PC-3 (cell line): Measurements from ENCODE around the gene TMEM63B. TPM values are rescaled to one million over a fixed set of nuclear protein-coding genes. Genes with fewer than 3 reads are reported as not detected.

Source experiments
- ATAC-seq: fragments of 200-7000 bp; cut with Tn5 transposase; 2 replicates; pipeline ENCODE4 v1.9.1; 2020; ENCODE audit warnings: mild to moderate bottlenecking, moderate library complexity
- BruUV-seq: library from RNA; stranded (reverse); fragments of 400-500 nt; replicated peaks from 2 replicates; lab custom pipeline; 2021; lab: Mats Ljungman, UMichigan
- CTCF ChIA-PET: fragments of 300-600 bp; sonication (Branson Sonifier 250); formaldehyde crosslinking; loops from one replicate; lab custom pipeline; 2022; ENCODE audit warnings: antibody characterized with exemption; lab: Charles Lee
- POLR2A ChIA-PET: fragments of 300-600 bp; sonication (Branson Sonifier 250); formaldehyde crosslinking; loops from one replicate; lab custom pipeline; 2022; ENCODE audit warnings: antibody characterized with exemption; ENCODE audit not compliant: unreplicated experiment; lab: Charles Lee
- DNase-seq: peaks from one replicate; pipeline ENCODE4 v3.0.0-alpha.2; 2015
- H2AFZ ChIP-seq: fragments of 300-600 bp; sonication (generic); 2 replicates; pipeline ENCODE4 v1.6.0; 2016; ENCODE audit warnings: antibody characterized with exemption, low read length
- H3F3A ChIP-seq: fragments of 300-600 bp; sonication (generic); one replicate; pipeline ENCODE4 v1.6.0; 2017; ENCODE audit warnings: antibody characterized with exemption, low read length, control low read depth, mild to moderate bottlenecking; ENCODE audit not compliant: unreplicated experiment
- H3K27ac ChIP-seq: fragments of 300-600 bp; sonication (generic); 2 replicates; pipeline ENCODE4 v1.5.1; 2016; ENCODE audit warnings: mild to moderate bottlenecking, low read length
- H3K27me3 ChIP-seq: fragments of 300-600 bp; sonication (generic); 2 replicates; pipeline ENCODE4 v1.6.1; 2016; ENCODE audit warnings: low read length, mixed read lengths
- H3K36me3 ChIP-seq: fragments of 300-600 bp; sonication (generic); 2 replicates; pipeline ENCODE4 v1.6.1; 2016; ENCODE audit warnings: low read depth, mixed run types, low read length, mixed read lengths
- H3K4me1 ChIP-seq: fragments of 300-600 bp; sonication (generic); 2 replicates; pipeline ENCODE4 v1.5.1; 2016; ENCODE audit warnings: low read length; ENCODE audit not compliant: insufficient read depth
- H3K4me2 ChIP-seq: fragments of 300-600 bp; sonication (generic); 2 replicates; pipeline ENCODE4 v1.6.0; 2016; ENCODE audit warnings: low read length
- H3K4me3 ChIP-seq: fragments of 300-600 bp; sonication (generic); 2 replicates; pipeline ENCODE4 v1.5.1; 2016; ENCODE audit warnings: mild to moderate bottlenecking, low read length, mixed read lengths
- H3K79me2 ChIP-seq: fragments of 300-600 bp; sonication (generic); 2 replicates; pipeline ENCODE4 v1.6.1; 2017; ENCODE audit warnings: low read length, mixed read lengths
- H3K9ac ChIP-seq: fragments of 300-600 bp; sonication (generic); 2 replicates; pipeline ENCODE4 v1.6.0; 2016; ENCODE audit warnings: mild to moderate bottlenecking, low read length
- H3K9me2 ChIP-seq: fragments of 300-600 bp; sonication (generic); replicated peaks from 2 replicates; pipeline ENCODE4 v1.6.1; 2016; ENCODE audit warnings: mixed run types, low read length, mixed read lengths
- H3K9me3 ChIP-seq: fragments of 300-600 bp; sonication (generic); 2 replicates; pipeline ENCODE4 v1.6.1; 2016; ENCODE audit warnings: low read length, mixed read lengths
- H4K20me1 ChIP-seq: fragments of 300-600 bp; sonication (generic); 2 replicates; pipeline ENCODE4 v1.6.1; 2016; ENCODE audit warnings: low read length, mixed read lengths
- EZH2 ChIP-seq: fragments of 300-600 bp; sonication (generic); IDR thresholded peaks from one replicate; pipeline ENCODE4 v1.6.1; 2017; ENCODE audit warnings: antibody characterized with exemption, mild to moderate bottlenecking, low read length; ENCODE audit not compliant: unreplicated experiment
- EZH2phosphoT487 ChIP-seq: fragments of 300-600 bp; sonication (generic); IDR thresholded peaks from 2 replicates; pipeline ENCODE4 v1.6.1; 2018; ENCODE audit warnings: mild to moderate bottlenecking, antibody characterized with exemption, low read length, borderline replicate concordance
- intact Hi-C: fragments of 100-400 bp; cut with micrococcal nuclease; formaldehyde crosslinking; loops from 2 replicates; pipeline ENCODE4 v1.9.0; 2023
- total RNA-seq: library from RNA; depleted of rRNA; stranded (reverse); fragments of >200 nt; gene quantifications from 2 replicates; pipeline ENCODE4 v1.2.3, GENCODE V29; 2014
- TF ChIP-seq, protein P1 (sequence below): fragments of 300-600 bp; sonication (generic); conservative IDR thresholded peaks from 2 replicates; pipeline ENCODE4 v1.5.1; 2017; ENCODE audit warnings: antibody characterized with exemption, low read depth, mild to moderate bottlenecking, low read length

The TMEM63B gene
- total RNA-seq, 1 experiment from 2014 or later: 23.6 TPM

DNA sequence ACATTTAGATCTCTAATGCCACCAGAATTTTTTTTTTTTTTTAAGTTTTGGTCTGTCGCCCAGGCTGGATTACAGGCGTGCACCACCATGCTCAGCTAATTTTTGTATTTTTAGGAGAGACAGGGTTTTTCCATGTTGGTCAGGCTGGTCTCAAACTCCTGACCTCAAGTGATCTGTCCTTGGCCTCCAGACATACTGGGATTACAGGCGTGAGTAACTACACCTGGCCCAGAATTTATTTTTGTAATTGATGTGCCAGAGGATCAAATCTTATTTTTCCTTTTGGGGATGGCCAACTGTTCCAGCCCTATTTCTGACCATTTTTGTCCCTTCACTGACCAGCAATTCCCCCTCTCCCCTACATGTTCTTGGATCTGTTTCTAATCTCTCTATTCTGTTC lies 71.3 kb downstream of the TMEM63B start:
- no TSS peak for BruUV-seq
- no peaks in the 10 kb centered on the region for H3K36me3 ChIP-seq
- POLR2A ChIA-PET: no interaction called here

DNA sequence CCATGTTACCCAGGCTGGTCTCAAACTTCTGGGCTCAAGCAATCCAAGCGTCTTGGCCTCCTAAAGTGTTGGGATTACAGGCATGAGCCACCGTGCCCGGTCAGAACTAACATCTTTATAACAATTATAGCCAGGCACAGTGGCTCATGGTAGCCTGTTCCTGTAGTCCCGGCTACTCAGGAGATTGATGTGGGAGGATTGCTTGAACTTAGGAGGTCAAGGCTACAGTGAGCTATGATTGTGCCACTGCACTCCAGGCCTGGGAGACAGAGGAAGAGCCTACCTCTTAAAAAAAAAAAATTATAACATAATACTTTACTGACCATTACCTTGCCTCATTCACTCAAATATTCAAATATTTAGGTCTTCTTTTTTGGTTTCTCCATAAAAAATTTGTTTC lies 72.5 kb downstream of the TMEM63B start:
- ChIA-PET POLR2A (interaction anchor here (0.6 kb wide), 1 partner anchor 24 kb away, joined by 3 read pairs; the partner anchor contains the start of gene SLC29A1), CTCF (no interaction called here)

More for the DNA sequence above, 71.3 kb downstream of the TMEM63B start:
- CTCF ChIA-PET: no interaction called here
- Histone ChIP-seq H3K79me2 (no peaks in the 10 kb centered on the region), H2AFZ (no peak overlapping the region), H3K9ac (no peak overlapping the region), H3F3A (no peaks in the 10 kb centered on the region), H3K9me3 (no peaks in the 10 kb centered on the region), H3K27me3 (no peaks in the 10 kb centered on the region), H3K27ac (no peak overlapping the region), H4K20me1 (no peaks in the 10 kb centered on the region), H3K4me2 (no peak overlapping the region), H3K9me2 (no peaks in the 10 kb centered on the region), H3K4me1 (peaks cover 7% of the 10 kb centered on the region; the same call in 1 of the 2 replicates), H3K4me3 (no peak overlapping the region)
- no peak for ATAC-seq
- intact Hi-C loops: no loop called here
- TF ChIP-seq, protein P1, sequence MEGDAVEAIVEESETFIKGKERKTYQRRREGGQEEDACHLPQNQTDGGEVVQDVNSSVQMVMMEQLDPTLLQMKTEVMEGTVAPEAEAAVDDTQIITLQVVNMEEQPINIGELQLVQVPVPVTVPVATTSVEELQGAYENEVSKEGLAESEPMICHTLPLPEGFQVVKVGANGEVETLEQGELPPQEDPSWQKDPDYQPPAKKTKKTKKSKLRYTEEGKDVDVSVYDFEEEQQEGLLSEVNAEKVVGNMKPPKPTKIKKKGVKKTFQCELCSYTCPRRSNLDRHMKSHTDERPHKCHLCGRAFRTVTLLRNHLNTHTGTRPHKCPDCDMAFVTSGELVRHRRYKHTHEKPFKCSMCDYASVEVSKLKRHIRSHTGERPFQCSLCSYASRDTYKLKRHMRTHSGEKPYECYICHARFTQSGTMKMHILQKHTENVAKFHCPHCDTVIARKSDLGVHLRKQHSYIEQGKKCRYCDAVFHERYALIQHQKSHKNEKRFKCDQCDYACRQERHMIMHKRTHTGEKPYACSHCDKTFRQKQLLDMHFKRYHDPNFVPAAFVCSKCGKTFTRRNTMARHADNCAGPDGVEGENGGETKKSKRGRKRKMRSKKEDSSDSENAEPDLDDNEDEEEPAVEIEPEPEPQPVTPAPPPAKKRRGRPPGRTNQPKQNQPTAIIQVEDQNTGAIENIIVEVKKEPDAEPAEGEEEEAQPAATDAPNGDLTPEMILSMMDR: no peak
- TF ChIP-seq EZH2phosphoT487 (no peak), EZH2 (no peak)
- DNase-seq: no peak

GRCh38 chr6:44201200-44201599 lies 73.8 kb downstream of the TMEM63B start:
- H3K4me1 ChIP-seq: peaks cover 15% of the 10 kb centered on the region
- H3K9me3 ChIP-seq: no peaks in the 10 kb centered on the region
- ATAC-seq (no peak), DNase-seq (no peak)
- POLR2A ChIA-PET: interaction anchor here (0.6 kb wide), 1 partner anchor 469 kb away, joined by 6 read pairs; no protein-coding TSS in a partner anchor
- H3K4me2 ChIP-seq: no peak overlapping the region
- no peak overlapping the region for H2AFZ ChIP-seq
- intact Hi-C loops: no loop called here
- no peak overlapping the region for H3K27ac ChIP-seq
- CTCF ChIA-PET: no interaction called here
- no peaks in the 10 kb centered on the region for H3K36me3 ChIP-seq
- no peaks in the 10 kb centered on the region for H3K27me3 ChIP-seq
- no peaks in the 10 kb centered on the region for H3K9me2 ChIP-seq
- no TSS peak for BruUV-seq
- H3K9ac ChIP-seq: no peak overlapping the region
- TF ChIP-seq EZH2phosphoT487 (no peak), EZH2 (no peak)
- TF ChIP-seq, protein P1: no peak
- no peaks in the 10 kb centered on the region for H4K20me1 ChIP-seq
- no peaks in the 10 kb centered on the region for H3K79me2 ChIP-seq
- no peaks in the 10 kb centered on the region for H3F3A ChIP-seq
- H3K4me3 ChIP-seq: no peak overlapping the region

More for the DNA sequence above, 72.5 kb downstream of the TMEM63B start:
- Histone ChIP-seq H3K79me2 (no peaks in the 10 kb centered on the region), H3K9ac (no peak overlapping the region), H3F3A (no peaks in the 10 kb centered on the region), H3K4me3 (no peak overlapping the region), H3K4me1 (peaks cover 15% of the 10 kb centered on the region), H3K9me3 (no peaks in the 10 kb centered on the region), H2AFZ (no peak overlapping the region), H3K27ac (no peak overlapping the region), H3K9me2 (no peaks in the 10 kb centered on the region), H3K36me3 (no peaks in the 10 kb centered on the region), H3K4me2 (no peak overlapping the region), H3K27me3 (no peaks in the 10 kb centered on the region), H4K20me1 (no peaks in the 10 kb centered on the region)
- intact Hi-C loops: no loop called here
- no peak for DNase-seq
- TF ChIP-seq EZH2 (no peak), EZH2phosphoT487 (no peak)
- TF ChIP-seq, protein P1: no peak
- no peak for ATAC-seq
- no TSS peak for BruUV-seq
